NCI-H2029 treated with DMSO at 0.1 percent for 48 hours (cell line): ENCODE data around the gene SGK1.

Source experiments
- DNase-seq: peaks from one replicate; lab custom pipeline; 2025; lab: John Stamatoyannopoulos, UW

Gene SGK1

DNA sequence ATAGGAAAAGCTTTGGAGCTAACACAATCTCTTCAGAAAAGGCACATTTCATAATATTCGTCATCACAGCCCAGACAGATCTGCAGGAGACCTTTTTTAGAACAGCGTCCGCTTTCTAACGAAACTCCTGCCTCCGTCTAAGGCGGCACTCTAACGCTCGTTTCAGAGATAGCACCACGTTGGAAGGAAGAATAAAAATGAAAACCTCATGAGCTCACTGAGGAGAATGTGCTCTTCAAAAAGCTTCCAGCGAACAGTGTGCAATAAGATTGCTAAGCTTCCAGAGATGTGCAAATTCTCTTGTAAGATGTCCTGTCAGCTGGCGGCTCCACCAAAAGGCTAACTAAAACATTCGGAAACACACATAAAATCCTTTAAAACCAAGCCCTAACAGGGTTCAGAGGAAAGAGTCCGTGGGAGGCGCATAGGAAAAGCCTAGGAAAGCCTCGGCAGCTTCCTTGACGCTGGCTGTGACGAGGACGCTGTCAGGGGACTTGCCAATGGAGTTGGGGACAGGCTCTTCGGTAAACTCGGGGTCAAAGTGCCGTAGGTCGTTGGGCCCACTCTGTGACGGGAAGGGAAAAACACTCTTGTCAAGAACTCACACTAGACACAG is 147.9 kb downstream of the SGK1 start:
- DNase-seq, result no peak

DNA sequence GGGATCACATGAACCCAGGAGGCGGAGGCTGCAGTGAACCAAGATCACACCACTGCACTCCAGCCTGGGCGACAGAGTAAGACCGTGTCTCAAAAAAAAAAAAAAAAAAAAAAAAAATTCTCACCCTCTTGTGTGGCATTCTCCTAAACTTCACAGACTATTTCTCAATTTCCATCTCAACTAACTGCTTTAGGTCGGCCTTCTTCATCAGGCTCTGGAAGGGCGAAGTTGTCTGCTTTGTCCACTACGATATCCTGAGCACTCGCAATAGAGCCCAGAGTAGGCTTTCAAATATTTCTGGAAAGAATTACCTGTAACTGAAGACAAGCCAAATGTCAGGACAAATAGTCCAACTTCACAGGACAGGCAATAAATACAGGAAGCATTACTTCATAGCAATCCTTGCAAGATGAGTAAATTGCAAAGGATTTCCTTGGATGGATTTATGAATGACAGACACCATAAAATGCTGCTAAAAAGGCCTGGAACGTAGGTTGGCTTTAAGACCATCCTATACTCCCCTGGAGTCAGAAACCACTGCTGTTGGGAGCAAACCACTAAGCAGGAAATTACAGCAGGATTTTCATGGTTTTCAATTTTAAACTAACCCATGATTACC is 149.2 kb downstream of the SGK1 start:
- no peak for DNase-seq

GRCh38 chr6:134166511-134167261 is 151.2 kb downstream of the SGK1 start:
- DNase-seq, result no peak

GRCh38 chr6:134165561-134166201 is 152.2 kb downstream of the SGK1 start:
- DNase-seq, result no peak

- DNase-seq, result no peak
These were observed 153.6 kb downstream of the SGK1 start for GRCh38 chr6:134164300-134164699.

DNA sequence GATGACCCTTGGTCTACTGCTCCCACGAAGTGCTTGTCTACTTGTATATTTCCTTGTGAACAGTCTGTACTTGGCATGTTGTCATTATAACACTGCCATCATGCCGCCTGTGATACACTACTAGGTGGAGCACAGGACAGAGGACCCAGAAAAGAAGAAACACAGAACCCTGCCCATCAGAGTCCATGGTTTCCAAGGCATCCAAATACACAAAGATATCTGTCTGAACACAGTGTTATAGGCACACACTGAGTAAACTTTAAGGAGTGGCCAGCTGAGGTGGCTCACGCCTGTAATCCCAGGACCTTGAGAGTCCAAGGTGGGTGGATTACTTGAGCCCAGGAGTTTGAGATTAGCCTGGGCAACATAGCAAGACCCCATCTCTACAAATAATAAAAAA is 155.0 kb downstream of the SGK1 start:
- no peak for DNase-seq

GRCh38 chr6:134161041-134161440 is 156.9 kb downstream of the SGK1 start:
- no peak for DNase-seq

DNA sequence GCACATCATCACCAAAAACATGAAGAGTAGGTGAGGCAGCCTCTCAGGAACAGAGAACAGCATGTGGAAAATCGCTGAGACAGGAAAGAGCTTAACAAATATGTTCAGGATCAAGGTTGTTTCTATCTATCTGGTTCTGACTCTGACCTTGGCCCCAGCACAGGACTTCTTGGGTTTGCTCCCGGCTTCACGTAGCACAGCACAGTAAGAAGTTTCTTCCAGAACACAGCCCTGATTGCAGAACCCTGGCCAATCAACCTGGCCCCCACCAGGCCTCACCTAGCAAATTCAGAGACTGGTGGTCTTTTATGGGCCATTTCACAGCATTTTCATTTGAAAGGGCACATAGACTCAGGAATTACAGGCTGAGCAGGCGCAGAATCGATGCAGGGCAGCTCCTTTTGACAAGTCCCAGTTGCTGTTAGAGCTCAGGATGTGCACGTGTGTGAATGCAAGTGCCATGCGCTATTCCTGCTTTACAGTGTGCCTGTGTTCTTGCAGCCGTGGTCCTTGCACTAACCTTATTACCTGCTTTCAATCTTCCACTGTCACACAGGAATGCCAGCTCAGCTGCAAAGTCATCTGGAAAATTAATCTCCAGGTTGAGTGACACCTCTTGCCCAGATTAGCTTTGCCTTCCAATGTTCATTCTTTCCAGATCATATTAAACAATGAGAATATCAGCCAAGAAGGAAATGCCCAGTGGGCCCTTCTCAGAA is 165.0 kb downstream of the SGK1 start:
- no peak for DNase-seq

DNA sequence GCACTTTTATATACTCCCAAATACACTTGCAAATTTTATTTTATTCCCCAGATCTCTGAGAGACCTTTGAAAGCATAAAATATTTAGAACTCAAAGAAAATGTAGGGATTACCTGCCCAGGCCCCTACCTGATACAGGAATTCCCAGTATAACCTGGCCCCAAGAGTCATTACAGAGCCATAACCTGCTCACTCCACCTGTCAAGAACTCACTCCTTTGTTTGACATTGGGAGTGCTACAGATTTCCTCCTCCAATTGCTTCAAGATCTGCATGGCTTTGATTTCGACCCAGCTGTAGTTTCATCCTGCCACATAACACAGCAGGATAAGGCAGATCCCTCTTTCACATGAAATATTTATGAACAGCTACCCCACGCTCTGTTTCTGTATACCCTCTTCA is 169.3 kb downstream of the SGK1 start:
- no peak for DNase-seq

DNA sequence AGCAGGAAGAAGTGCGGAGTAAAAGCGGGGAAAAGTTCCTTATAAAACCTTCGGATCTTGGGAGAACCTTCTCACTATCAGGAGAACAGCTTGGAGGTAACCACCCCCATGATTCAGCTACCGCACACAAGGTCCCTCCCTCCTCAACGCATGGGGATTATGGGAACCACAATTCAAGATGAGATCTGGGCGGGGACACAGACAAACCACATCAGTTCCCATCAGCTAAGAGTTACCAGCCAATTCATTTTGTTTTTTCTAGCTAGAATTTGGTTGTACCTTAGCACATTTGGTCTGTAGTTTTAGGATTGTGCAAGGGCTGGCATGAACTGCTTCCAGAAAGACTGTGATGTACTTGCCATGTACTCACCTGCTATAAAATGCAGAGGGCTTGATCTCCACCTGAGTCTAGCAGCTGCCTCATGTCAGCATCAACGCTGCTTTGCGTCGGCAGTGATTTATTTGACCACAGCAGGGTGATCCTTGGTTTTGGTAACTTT is 170.8 kb downstream of the SGK1 start:
- no peak for DNase-seq

GRCh38 chr6:134146268-134147033 is 171.5 kb downstream of the SGK1 start:
- no peak for DNase-seq

DNA sequence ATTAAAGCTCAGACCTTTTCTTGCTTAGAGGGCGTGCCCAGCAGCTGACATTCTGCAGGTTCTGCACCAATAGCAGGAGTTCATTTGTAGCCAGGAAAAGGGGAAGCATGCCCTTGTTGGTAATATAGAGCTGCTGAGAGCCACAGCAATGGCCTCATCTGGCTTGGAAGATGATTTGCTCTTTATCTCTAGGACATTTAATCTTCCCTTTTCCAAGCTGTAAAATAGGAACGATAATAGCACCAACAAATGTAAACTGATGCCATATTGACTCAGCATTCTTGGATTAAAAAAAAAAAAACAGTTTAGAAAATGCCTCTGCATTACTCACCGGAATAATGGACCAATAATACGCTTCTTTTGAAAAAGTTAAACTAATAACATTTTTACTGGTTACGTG is 172.1 kb downstream of the SGK1 start:
- DNase-seq, result no peak

DNA sequence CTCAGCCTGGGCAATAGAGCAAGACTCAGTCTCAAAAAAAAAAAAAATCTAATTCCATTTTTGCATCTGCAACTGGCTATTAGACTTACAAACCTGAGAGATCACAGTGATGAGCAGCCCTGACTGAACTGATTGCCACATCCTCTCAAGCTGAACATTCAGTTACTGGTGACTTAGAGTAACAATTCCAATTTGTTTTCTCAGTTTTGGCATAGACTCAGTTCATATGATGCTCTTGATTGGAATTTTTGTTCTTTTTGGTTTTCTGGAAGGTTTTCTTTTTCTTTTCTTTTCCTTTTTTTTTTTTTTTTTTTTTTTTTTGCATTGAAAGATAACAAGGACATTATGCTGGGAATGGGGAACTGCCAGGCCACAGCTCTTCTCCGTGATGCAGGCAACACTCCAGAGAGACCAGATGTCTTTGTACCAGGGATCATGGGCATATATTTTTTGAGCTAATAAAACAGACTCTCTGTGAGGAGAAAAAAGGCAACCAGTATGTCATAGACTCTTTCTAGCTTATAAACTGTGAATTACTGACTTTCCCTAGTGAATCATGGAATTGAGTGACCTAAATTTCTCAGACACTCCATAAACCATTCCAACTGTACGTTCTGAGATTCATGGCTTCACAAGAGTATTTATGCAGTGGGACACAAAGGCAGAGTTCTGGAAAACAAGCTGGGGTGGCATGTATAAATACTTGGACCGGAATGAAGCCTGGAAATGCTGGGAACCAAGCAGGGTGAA is 179.5 kb downstream of the SGK1 start:
- DNase-seq, result no peak

GRCh38 chr6:134134654-134135053 is 183.3 kb downstream of the SGK1 start:
- DNase-seq, result no peak

GRCh38 chr6:134132494-134133141 is 185.3 kb downstream of the SGK1 start:
- no peak for DNase-seq

- DNase-seq, result no peak
These were observed 186.3 kb downstream of the SGK1 start for GRCh38 chr6:134131530-134132139.

DNA sequence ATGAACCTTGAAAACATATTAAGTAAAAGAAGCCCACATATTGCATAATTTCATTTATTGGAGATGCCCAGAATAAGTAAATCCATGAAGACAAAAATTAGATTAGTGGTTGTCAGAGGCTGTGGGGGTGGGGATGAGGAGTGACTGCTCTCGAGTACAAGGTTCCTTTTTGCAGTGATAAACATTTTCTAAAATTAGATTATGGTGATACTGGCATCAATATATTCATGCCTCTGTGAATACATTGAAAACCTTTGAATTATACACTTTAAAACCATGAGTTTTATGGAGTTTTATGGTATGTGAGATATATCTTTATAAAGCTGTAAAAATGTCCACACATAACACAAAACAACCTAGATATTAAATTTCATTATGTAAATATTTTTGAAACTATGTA is 189.8 kb downstream of the SGK1 start:
- no peak for DNase-seq

- no peak for DNase-seq
These were observed 194.2 kb downstream of the SGK1 start for GRCh38 chr6:134123666-134124208.

- DNase-seq, result no peak
These were observed 195.1 kb downstream of the SGK1 start for GRCh38 chr6:134122775-134123174.
